Endothelial cell of umbilical vein (primary cell): ENCODE data around the gene APBB2. TPM values are rescaled to one million over a fixed set of nuclear protein-coding genes. Genes with fewer than 3 reads are reported as not detected.

Experiments
- BruUV-seq: library from RNA; stranded (reverse); fragments of 400-500 nt; replicated peaks from 2 replicates; lab custom pipeline; 2021; lab: Mats Ljungman, UMichigan
- CTCF ChIA-PET: fragments of 300-600, 350-600 bp; sonication (Branson Sonifier 250); formaldehyde crosslinking; loops from one replicate; lab custom pipeline; 2021; ENCODE audit warnings: antibody characterized with exemption, inconsistent platforms; lab: Charles Lee
- POLR2A ChIA-PET: fragments of 300-600, 350-600 bp; sonication (Branson Sonifier 250); formaldehyde crosslinking; loops from one replicate; lab custom pipeline; 2021; ENCODE audit warnings: antibody characterized with exemption, inconsistent platforms; lab: Charles Lee
- DNase-seq: peaks from one replicate; pipeline ENCODE4 v3.0.0-alpha.2; 2011; ENCODE audit warnings: low read depth, low spot score
- FAIRE-seq: peaks from 2 replicates; lab custom pipeline; 2011; peaks lifted over from hg19 to GRCh38; lab: Jason Lieb, UNC
- H2AFZ ChIP-seq: 2 replicates; pipeline ENCODE4 v1.6.0; 2012; ENCODE audit warnings: low read depth, low read length, control low read depth, inconsistent platforms
- H3K27ac ChIP-seq: 2 replicates; pipeline ENCODE4 v1.5.1; 2011; ENCODE audit warnings: low read depth, mild to moderate bottlenecking, control low read depth, low read length, moderate library complexity; ENCODE audit not compliant: insufficient read depth
- H3K27me3 ChIP-seq, 2 experiments: 2 replicates each; pipeline versions ENCODE4 v1.6.0 to v1.6.1; 2011; ENCODE audit warnings: low read length in 2 of 2, mixed read lengths in 1 of 2; ENCODE audit not compliant: control insufficient read depth in 2 of 2, insufficient read depth in 2 of 2
- H3K36me3 ChIP-seq, 2 experiments: 2 replicates in 1 of 2; 3 replicates in 1 of 2; pipeline ENCODE4 v1.5.1; 2011; ENCODE audit warnings: low read length in 2 of 2, mild to moderate bottlenecking in 1 of 2, moderate library complexity in 1 of 2; ENCODE audit not compliant: control insufficient read depth in 2 of 2, insufficient read depth in 2 of 2; ENCODE audit errors: extremely low read depth in 1 of 2
- H3K4me1 ChIP-seq: 3 replicates; pipeline ENCODE4 v1.5.1; 2011; ENCODE audit warnings: mild to moderate bottlenecking, low read length; ENCODE audit not compliant: control insufficient read depth, insufficient read depth; ENCODE audit errors: extremely low read depth
- H3K4me2 ChIP-seq: 2 replicates; pipeline ENCODE4 v1.6.1; 2011; ENCODE audit warnings: low read length, control low read depth, mixed read lengths; ENCODE audit not compliant: insufficient read depth
- H3K4me3 ChIP-seq, 3 experiments: fragments of 200-600 bp in 1 of 3; sonication (generic), shearing (Covaris generic) in 1 of 3; replicated peaks in 1 of 3; 2 replicates each; pipeline ENCODE4 v1.5.1; 2011 to 2016; ENCODE audit warnings: control low read depth in 3 of 3, low read length in 3 of 3, mild to moderate bottlenecking in 2 of 3, inconsistent platforms in 1 of 3, low read depth in 1 of 3, moderate library complexity in 1 of 3; ENCODE audit not compliant: insufficient read depth in 1 of 3
- H3K79me2 ChIP-seq: 2 replicates; pipeline ENCODE4 v1.6.0; 2012; ENCODE audit warnings: low read length, inconsistent platforms; ENCODE audit not compliant: control insufficient read depth, insufficient read depth
- H3K9ac ChIP-seq: replicated peaks from 2 replicates; pipeline ENCODE3; 2011; ENCODE audit warnings: low read length, control low read depth; ENCODE audit not compliant: insufficient read depth; ENCODE audit errors: extremely low read depth
- H3K9me1 ChIP-seq: replicated peaks from 3 replicates; pipeline ENCODE4 v1.6.0; 2011; ENCODE audit warnings: mild to moderate bottlenecking, low read length; ENCODE audit not compliant: control insufficient read depth, insufficient read depth; ENCODE audit errors: extremely low read depth
- H3K9me3 ChIP-seq: replicated peaks from 2 replicates; pipeline ENCODE4 v1.5.1; 2012; ENCODE audit warnings: low read length, inconsistent platforms; ENCODE audit not compliant: control insufficient read depth, insufficient read depth
- H4K20me1 ChIP-seq: replicated peaks from 2 replicates; pipeline ENCODE3; 2011; ENCODE audit warnings: mild to moderate bottlenecking, low read length; ENCODE audit not compliant: control insufficient read depth, insufficient read depth; ENCODE audit errors: extremely low read depth
- CTCF ChIP-seq, 2 donors: IDR thresholded peaks; 1 replicate in 1 of 2; 2 replicates in 1 of 2; pipeline ENCODE4 v1.5.1; 2011; ENCODE audit warnings: low read length in 2 of 2, mild to moderate bottlenecking in 2 of 2, moderate library complexity in 2 of 2, control low read depth in 1 of 2, inconsistent platforms in 1 of 2, low read depth in 1 of 2; ENCODE audit not compliant: insufficient read depth in 1 of 2; ENCODE audit errors: extremely low read depth in 1 of 2
- EZH2 ChIP-seq: IDR thresholded peaks from 2 replicates; pipeline ENCODE4 v1.6.1; 2012; ENCODE audit warnings: borderline replicate concordance, low read depth, mild to moderate bottlenecking, moderate library complexity, low read length, inconsistent platforms; ENCODE audit not compliant: severe bottlenecking
- FOS ChIP-seq: IDR thresholded peaks from 2 replicates; pipeline ENCODE4 v1.6.1; 2011; ENCODE audit warnings: mild to moderate bottlenecking, low read length, moderate library complexity, borderline replicate concordance; ENCODE audit not compliant: insufficient read depth
- GATA2 ChIP-seq: IDR thresholded peaks from 2 replicates; pipeline ENCODE4 v1.7.0; 2011; ENCODE audit warnings: low read depth, mild to moderate bottlenecking, moderate library complexity, mixed read lengths, low read length; ENCODE audit not compliant: insufficient read length, insufficient read depth
- JUN ChIP-seq: IDR thresholded peaks from 2 replicates; pipeline ENCODE4 v1.6.1; 2011; ENCODE audit warnings: borderline replicate concordance, low read depth; ENCODE audit not compliant: insufficient read length, insufficient read depth
- MAX ChIP-seq: IDR thresholded peaks from 2 replicates; pipeline ENCODE4 v1.6.1; 2011; ENCODE audit not compliant: insufficient read depth, insufficient read length
- MYC ChIP-seq: IDR thresholded peaks from one replicate; pipeline ENCODE4 v1.6.1; 2011; ENCODE audit warnings: mild to moderate bottlenecking, low read depth, low read length
- POLR2A ChIP-seq: IDR thresholded peaks from 2 replicates; pipeline ENCODE4 v1.6.1; 2012; ENCODE audit warnings: low read depth, mild to moderate bottlenecking, control low read depth, low read length
- POLR2AphosphoS5 ChIP-seq: IDR thresholded peaks from 2 replicates; pipeline ENCODE4 v1.6.1; 2012; ENCODE audit warnings: low read depth, mild to moderate bottlenecking, control low read depth, low read length, moderate library complexity; ENCODE audit not compliant: insufficient read depth
- dilution Hi-C: fragments of 300-500 bp; cut with MboI; formaldehyde crosslinking; loops from one replicate; pipeline ENCODE4 v1.15.0; 2019; ENCODE audit warnings: low sequenced_read_pairs; ENCODE audit not compliant: extremely low pct_ligation_motif_present
- intact Hi-C: fragments of 100-400 bp; cut with micrococcal nuclease; formaldehyde crosslinking; loops from one replicate; pipeline ENCODE4 v1.10.0; 2022
- polyA plus RNA-seq, 4 experiments: library from polyadenylated mRNA; depleted of rRNA in 3 of 4; stranded (reverse) in 3 of 4; unstranded in 1 of 4; fragments of >200 nt; gene quantifications; 2 replicates each; pipeline versions ENCODE4 v1.2.1 to v1.2.3, GENCODE V29; 2011 to 2012; ENCODE audit warnings: missing spikeins in 1 of 4
- total RNA-seq: library from RNA; stranded (reverse); gene quantifications from 2 replicates; pipeline ENCODE4 v1.2.3, GENCODE V29; 2021

Gene APBB2
- total and polyA plus RNA-seq, 2 donors (not counting 3 experiments of a cell fraction or from before 2014, with no cell fraction given), result 79.8 to 124 TPM

GRCh38 chr4:40916218-40916555 is 298.2 kb downstream of the APBB2 start:
- H3K4me2 ChIP-seq, result no peak overlapping the region
- H3K4me3 ChIP-seq, result no peak overlapping the region
- no peaks in the 10 kb centered on the region for H3K27me3 ChIP-seq
- TF ChIP-seq EZH2, result no peak
- TF ChIP-seq GATA2, result no peak
- TF ChIP-seq POLR2AphosphoS5, result no peak
- TF ChIP-seq FOS, result no peak
- no peak for TF ChIP-seq MYC
- TF ChIP-seq POLR2A, result no peak
- TF ChIP-seq CTCF (IDR thresholded peaks at IDR 0.05; ENCODE audit: extremely low read depth in 1 of 2, insufficient read depth in 1 of 2, low read depth in 1 of 2, low read length in 2 of 2), result no peak
- TF ChIP-seq MAX, result no peak
- no peak for TF ChIP-seq JUN
- intact Hi-C loops (no loop called here), dilution Hi-C loops (no loop called here)
- peaks cover 5% of the 10 kb centered on the region for H3K4me1 ChIP-seq
- no TSS peak for BruUV-seq
- no peak for DNase-seq
- H2AFZ ChIP-seq, result no peak overlapping the region
- POLR2A ChIA-PET, result no interaction called here
- H3K27ac ChIP-seq, result no peak overlapping the region
- H3K9me3 ChIP-seq, result no peaks in the 10 kb centered on the region
- FAIRE-seq, result no peak
- H3K79me2 ChIP-seq, result no peaks in the 10 kb centered on the region
- peaks cover 2 to 4% of the 10 kb centered on the region in 2 experiments for H3K36me3 ChIP-seq
- no peak overlapping the region for H3K9ac ChIP-seq
- no peaks in the 10 kb centered on the region for H3K9me1 ChIP-seq
- CTCF ChIA-PET, result interaction anchor here (1.0 to 1.4 kb wide), 2 partner anchors 8 to 298 kb away, joined by 4 to 7 read pairs; partner anchors contain the start of gene APBB2
- H4K20me1 ChIP-seq, result no peaks in the 10 kb centered on the region
